Cardiac muscle cell (in vitro differentiated cells and primary cell): ENCODE results near the gene SBNO1. TPM values are rescaled to one million over a fixed set of nuclear protein-coding genes. Genes with fewer than 3 reads are reported as not detected.

ENCODE experiments used
- DNase-seq, 2 donors: peaks; one replicate each; pipeline versions ENCODE4 v3.0.0 to v3.0.0-alpha.2; 2010 to 2017; ENCODE audit warnings: low read depth in 1 of 2, low spot score in 1 of 2
- H3K27ac ChIP-seq: fragments of 200-600 bp; sonication (generic); 2 replicates; pipeline ENCODE4 v1.5.1; 2016
- H3K27me3 ChIP-seq: fragments of 200-600 bp; sonication (generic); 2 replicates; pipeline ENCODE4 v1.6.0; 2016; ENCODE audit warnings: control low read depth
- H3K36me3 ChIP-seq: fragments of 200-600 bp; sonication (generic); 2 replicates; pipeline ENCODE4 v1.5.1; 2016; ENCODE audit warnings: control low read depth
- H3K4me1 ChIP-seq: fragments of 200-600 bp; sonication (generic); 2 replicates; pipeline ENCODE4 v1.8.1; 2017; ENCODE audit warnings: low read depth, mild to moderate bottlenecking, mixed run types
- H3K4me3 ChIP-seq: fragments of 200-600 bp; sonication (generic); 2 replicates; pipeline ENCODE4 v1.5.1; 2016; ENCODE audit warnings: mild to moderate bottlenecking
- H3K9me3 ChIP-seq: fragments of 200-600 bp; sonication (generic); 2 replicates; pipeline ENCODE4 v1.5.1; 2017; ENCODE audit warnings: low read depth, mild to moderate bottlenecking, control low read depth
- CTCF ChIP-seq: IDR thresholded peaks from 2 replicates; pipeline ENCODE4 v1.5.1; 2012; ENCODE audit warnings: low read depth, mild to moderate bottlenecking, low read length
- polyA plus RNA-seq: library from polyadenylated mRNA; unstranded; fragments of >200 nt; fragmentation: Nextera tagmentation; extraction: Ambion mirVana; gene quantifications from 2 replicates; pipeline ENCODE4 v1.2.1, GENCODE V29; 2016
- total RNA-seq: library from RNA; depleted of rRNA; stranded (reverse); fragments of >200 nt; gene quantifications from 2 replicates; pipeline ENCODE4 v1.2.3, GENCODE V29; 2016

Gene SBNO1
- total and polyA plus RNA-seq, 2 experiments from 2014 or later = 10.4 to 17.7 TPM

DNA sequence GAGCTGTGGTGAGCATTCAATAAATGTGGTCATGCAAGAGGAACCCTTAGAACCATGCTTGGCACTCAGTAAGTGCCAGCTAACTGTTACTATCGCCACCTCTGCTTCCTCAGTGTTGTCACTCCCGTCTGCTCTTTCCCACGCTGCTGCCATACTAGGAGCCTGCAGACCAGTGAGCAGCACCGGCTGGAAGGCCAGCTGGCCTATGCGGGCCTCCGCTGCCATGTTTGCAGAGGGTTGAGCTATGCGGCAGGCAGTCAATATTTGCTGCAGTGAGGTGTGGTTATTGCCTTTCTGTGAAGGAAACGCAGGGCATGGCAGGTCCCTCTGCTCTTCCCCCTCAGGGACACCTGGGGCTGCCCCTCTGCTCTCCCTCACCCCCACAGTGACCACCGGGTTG lies 32.3 kb upstream of the SBNO1 start:
- Histone ChIP-seq H3K27me3 (no peaks in the 10 kb centered on the region), H3K4me1 (no peaks in the 10 kb centered on the region), H3K27ac (no peak overlapping the region), H3K9me3 (no peaks in the 10 kb centered on the region), H3K4me3 (no peak overlapping the region), H3K36me3 (peaks cover 43% of the 10 kb centered on the region)
- no peak for DNase-seq
- TF ChIP-seq CTCF = no peak

DNA sequence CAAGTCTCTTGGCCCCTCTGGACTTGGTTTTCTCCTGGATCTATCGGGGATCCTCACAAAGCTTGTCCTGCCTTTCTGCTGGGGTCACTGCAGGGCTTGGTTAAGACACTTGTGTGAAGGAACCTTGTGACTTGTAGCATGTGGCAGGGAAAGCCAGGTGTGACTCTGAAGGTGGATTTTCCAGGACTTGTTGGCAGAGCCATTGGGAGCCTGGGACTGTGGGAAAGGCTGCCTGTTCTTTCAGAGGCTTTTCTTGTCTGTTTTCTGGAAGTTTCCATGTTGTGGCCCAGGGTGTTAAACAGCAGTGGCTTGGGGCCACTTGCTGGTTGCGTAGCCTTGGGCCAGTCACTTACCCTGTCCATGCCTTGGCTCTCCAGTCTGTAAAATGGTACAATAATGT lies 31.9 kb upstream of the SBNO1 start:
- Histone ChIP-seq H3K27ac (no peak overlapping the region), H3K9me3 (no peaks in the 10 kb centered on the region), H3K4me1 (no peaks in the 10 kb centered on the region), H3K27me3 (no peaks in the 10 kb centered on the region), H3K4me3 (no peak overlapping the region), H3K36me3 (peaks cover 47% of the 10 kb centered on the region)
- no peak for TF ChIP-seq CTCF
- DNase-seq = no peak

- peaks cover 9% of the 10 kb centered on the region for H3K4me1 ChIP-seq
- no peak for DNase-seq
- H3K27me3 ChIP-seq = no peaks in the 10 kb centered on the region
- TF ChIP-seq CTCF = no peak
- H3K4me3 ChIP-seq = no peak overlapping the region
- H3K27ac ChIP-seq = no peak overlapping the region
- no peaks in the 10 kb centered on the region for H3K9me3 ChIP-seq
- H3K36me3 ChIP-seq = peaks cover 58% of the 10 kb centered on the region
These were observed 30.6 kb upstream of the SBNO1 start for GRCh38 chr12:123395236-123395635.

GRCh38 chr12:123393747-123394146 lies 29.1 kb upstream of the SBNO1 start:
- TF ChIP-seq CTCF = no peak
- H3K27me3 ChIP-seq = no peaks in the 10 kb centered on the region
- H3K36me3 ChIP-seq = peaks cover 55% of the 10 kb centered on the region
- H3K27ac ChIP-seq = no peak overlapping the region
- peaks cover 10% of the 10 kb centered on the region for H3K4me1 ChIP-seq
- no peak overlapping the region for H3K4me3 ChIP-seq
- no peaks in the 10 kb centered on the region for H3K9me3 ChIP-seq
- DNase-seq = no peak

- Histone ChIP-seq H3K27ac (peak overlapping the region; percentile 89), H3K4me3 (no peak overlapping the region), H3K4me1 (peaks cover 21% of the 10 kb centered on the region), H3K9me3 (no peaks in the 10 kb centered on the region), H3K36me3 (peaks cover 45% of the 10 kb centered on the region), H3K27me3 (no peaks in the 10 kb centered on the region)
- no peak for DNase-seq
- TF ChIP-seq CTCF = no peak
These were observed 27.1 kb upstream of the SBNO1 start for GRCh38 chr12:123391546-123392343.
